ENCODE measurements around the gene WDR4. TPM values are rescaled to one million over a fixed set of nuclear protein-coding genes. Genes with fewer than 3 reads are reported as not detected.
A peak's percentile ranks its signal among the peaks of the same experiment; 100 is the strongest.

Gene WDR4
- total and polyA plus RNA-seq, 2 of the 13 experiments (the other 11 are each of a cell fraction or from before 2014, with no cell fraction given): 11.3 to 14.4 TPM

- Histone ChIP-seq H3K4me3 (replicated peaks in 1 of 3; ENCODE audit: insufficient read depth in 1 of 3, low read depth in 2 of 3, low read length in 3 of 3) (no peak overlapping the region), H3K27ac (ENCODE audit: extremely low read length, insufficient read depth, low read length) (no peak overlapping the region), H3K9ac (ENCODE audit: insufficient read depth, low read depth, low read length) (no peak overlapping the region), H3K4me2 (ENCODE audit: low read depth, low read length) (peak overlapping the region; percentile 51), H3K4me1 (ENCODE audit: insufficient read depth, low read length) (peaks cover 24% of the 10 kb centered on the region), H3K27me3 (ENCODE audit: control insufficient read depth in 1 of 2, insufficient read depth in 2 of 2, low read length in 2 of 2) (no peaks in the 10 kb centered on the region), H4K20me1 (ENCODE audit: insufficient read depth, low read length) (no peaks in the 10 kb centered on the region), H3K79me2 (ENCODE audit: insufficient read depth, low read length) (no peaks in the 10 kb centered on the region), H3K9me3 (ENCODE audit: low read length) (peaks cover 13% of the 10 kb centered on the region), H2AFZ (ENCODE audit: low read length) (no peak overlapping the region), H3K36me3 (replicated peaks in 1 of 2; ENCODE audit: control insufficient read depth in 1 of 2, insufficient read depth in 2 of 2, low read length in 2 of 2) (no peaks in the 10 kb centered on the region)
- ChIA-PET CTCF (ENCODE audit: low intra/inter-chr PET ratio, low total read pairs) (no interaction called here), POLR2A (interaction anchor here (1.2 kb wide), 1 partner anchor 13 kb away, joined by 3 read pairs; no protein-coding TSS in a partner anchor)
- BruUV-seq (replicated peaks): no TSS peak
- TF ChIP-seq MIER2 (CRISPR knock-in tag; IDR thresholded peaks at IDR 0.05) (no peak), CREBL2 (CRISPR knock-in tag; IDR thresholded peaks at IDR 0.05; ENCODE audit: borderline replicate concordance) (no peak)
- intact Hi-C loops (cut with micrococcal nuclease; ENCODE audit: unreplicated experiment): loop anchor here (5.0 kb wide), 1 partner anchor 228 kb away; no protein-coding TSS in a partner anchor
- peak; percentile 32 for ATAC-seq
- 69% methylated on average over 7 of the region's 7 CpGs for whole genome bisulfite sequencing (ENCODE audit: low lambda C conversion rate)
- in situ Hi-C loops (cut with HindIII; ENCODE audit: extremely low pct_ligation_motif_present, low pct_unique_long_range_greater_than_20kb): no loop called here
- DNase-seq (ENCODE audit: low spot score): no peak
- FAIRE-seq: no peak
Measured at GRCh38 chr21:42819861-42820615, 59.3 kb downstream of the WDR4 start.

- POLR2A ChIA-PET: no interaction called here
- no peak for TF ChIP-seq HDAC6 (IDR thresholded peaks at IDR 0.05; ENCODE audit: low read depth, low read length)
- peak; percentile 42 for TF ChIP-seq XRCC5 (optimal IDR thresholded peaks at IDR 0.05; ENCODE audit: low read length)
- TF ChIP-seq RAD21 (CRISPR knock-in tag; IDR thresholded peaks at IDR 0.05): peak; percentile 78
- 0 out of 2 replicates have a peak, but pooled peaks have one; percentile 19 for TF ChIP-seq ZGPAT (CRISPR knock-in tag; IDR thresholded peaks at IDR 0.05)
- TF ChIP-seq ZNF280D (CRISPR knock-in tag; IDR thresholded peaks at IDR 0.05): no peak
- peak; percentile 95 for TF ChIP-seq STAG1 (CRISPR knock-in tag; IDR thresholded peaks at IDR 0.05)
- TF ChIP-seq POLR2AphosphoS2 (IDR thresholded peaks at IDR 0.05; ENCODE audit: low read depth, low read length): peak; percentile 50; the same call in 1 of the 2 replicates
- TF ChIP-seq IRF2 (CRISPR knock-in tag; IDR thresholded peaks at IDR 0.05): 0 out of 2 replicates have a peak, but pooled peaks have one; percentile 25
- TF ChIP-seq NR2C2 (CRISPR knock-in tag; IDR thresholded peaks at IDR 0.05; ENCODE audit: borderline replicate concordance): no peak
Measured at GRCh38 chr21:42818328-42818749, 61.0 kb downstream of the WDR4 start.

More at GRCh38 chr21:42818328-42818749, 61.0 kb downstream of the WDR4 start:
- no peak overlapping the region for H3K4me3 ChIP-seq (replicated peaks in 1 of 3; ENCODE audit: insufficient read depth in 1 of 3, low read depth in 2 of 3, low read length in 3 of 3)
- no peak overlapping the region for H2AFZ ChIP-seq (ENCODE audit: low read length)
- no peak overlapping the region for H3K4me2 ChIP-seq (ENCODE audit: low read depth, low read length)
- no peaks in the 10 kb centered on the region for H4K20me1 ChIP-seq (ENCODE audit: insufficient read depth, low read length)
- in situ Hi-C loops (cut with HindIII; ENCODE audit: extremely low pct_ligation_motif_present, low pct_unique_long_range_greater_than_20kb): no loop called here
- H3K9me3 ChIP-seq (ENCODE audit: low read length): peaks cover 20% of the 10 kb centered on the region
- H3K79me2 ChIP-seq (ENCODE audit: insufficient read depth, low read length): no peaks in the 10 kb centered on the region
- intact Hi-C loops (cut with micrococcal nuclease; ENCODE audit: unreplicated experiment): loop anchor here (1.0 kb wide), 2 partner anchors 26 to 166 kb away; no protein-coding TSS in a partner anchor
- DNase-seq (ENCODE audit: low spot score): peak; percentile 52
- 8% methylated on average over 2 of the region's 2 CpGs for WGBS (ENCODE audit: low lambda C conversion rate)
- peak; percentile 88 for ATAC-seq
- H3K27ac ChIP-seq (ENCODE audit: extremely low read length, insufficient read depth, low read length): no peak overlapping the region
- BruUV-seq (replicated peaks): no TSS peak
- CTCF ChIA-PET (ENCODE audit: low intra/inter-chr PET ratio, low total read pairs): interaction anchor here (1.2 to 1.6 kb wide), 5 partner anchors 26 to 225 kb away, joined by 3 to 18 read pairs (median 11); partner anchors contain the start of gene PDE9A
- peaks cover 24% of the 10 kb centered on the region for H3K4me1 ChIP-seq (ENCODE audit: insufficient read depth, low read length)
- H3K9ac ChIP-seq (ENCODE audit: insufficient read depth, low read depth, low read length): no peak overlapping the region
- no peaks in the 10 kb centered on the region for H3K27me3 ChIP-seq (ENCODE audit: control insufficient read depth in 1 of 2, insufficient read depth in 2 of 2, low read length in 2 of 2)
- H3K36me3 ChIP-seq (replicated peaks in 1 of 2; ENCODE audit: control insufficient read depth in 1 of 2, insufficient read depth in 2 of 2, low read length in 2 of 2): no peaks in the 10 kb centered on the region
- peak; percentile 4 for FAIRE-seq

Measured in HepG2 (cell line).